GM12878 (cell line): Measurements from ENCODE around the gene CLEC5A. TPM values are rescaled to one million over a fixed set of nuclear protein-coding genes. Genes with fewer than 3 reads are reported as not detected.

Experiments used
- ATAC-seq: fragments of 200-7000 bp; cut with Tn5 transposase; 3 replicates; pipeline ENCODE4 v1.9.1; 2020; ENCODE audit warnings: mild to moderate bottlenecking, moderate library complexity
- BruUV-seq: library from RNA; stranded (reverse); fragments of 400-500 nt; replicated peaks from 2 replicates; lab custom pipeline; 2021; lab: Mats Ljungman, UMichigan
- CTCF ChIA-PET: fragments of 300-600 bp; sonication (Branson Sonifier 250); formaldehyde crosslinking; extraction: SDS; loops from one replicate; lab custom pipeline; 2021; ENCODE audit warnings: inconsistent platforms; lab: Yijun Ruan, JAX
- POLR2A ChIA-PET: fragments of 350-600 bp; formaldehyde crosslinking; extraction: SDS; loops from one replicate; lab custom pipeline; 2021; ENCODE audit warnings: inconsistent platforms; lab: Charles Lee
- RAD21 ChIA-PET: fragments of 300-600 bp; sonication (Branson Sonifier 250); formaldehyde crosslinking; loops from one replicate; lab custom pipeline; 2023; ENCODE audit warnings: antibody characterized with exemption; ENCODE audit not compliant: unreplicated experiment; lab: Charles Lee
- SMC1A ChIA-PET: fragments of 300-600 bp; sonication (Branson Sonifier 250); formaldehyde crosslinking; loops from one replicate; lab custom pipeline; 2023; ENCODE audit not compliant: unreplicated experiment, uncharacterized antibody; lab: Charles Lee
- DNase-seq: peaks from one replicate; pipeline ENCODE4 v3.0.0-alpha.2; 2011; ENCODE audit warnings: low read depth, low spot score
- FAIRE-seq: peaks from 3 replicates; lab custom pipeline; 2011; peaks lifted over from hg19 to GRCh38; lab: Jason Lieb, UNC
- H2AFZ ChIP-seq: 2 replicates; pipeline ENCODE4 v1.6.0; 2011; ENCODE audit warnings: low read depth, low read length, control low read depth; ENCODE audit not compliant: control insufficient read depth
- H3K27ac ChIP-seq: 2 replicates; pipeline ENCODE4 v1.5.1; 2011; ENCODE audit warnings: control low read depth; ENCODE audit not compliant: control insufficient read depth, insufficient read depth
- H3K27me3 ChIP-seq, 2 experiments: replicated peaks in 1 of 2; 2 replicates each; pipeline versions ENCODE4 v1.6.0 to v1.6.1; 2011; ENCODE audit warnings: low read length in 1 of 2; ENCODE audit not compliant: control insufficient read depth in 2 of 2, insufficient read depth in 2 of 2
- H3K36me3 ChIP-seq, 2 experiments: 2 replicates each; pipeline ENCODE4 v1.5.1; 2011; ENCODE audit warnings: low read length in 1 of 2; ENCODE audit not compliant: control insufficient read depth in 2 of 2, insufficient read depth in 2 of 2
- H3K4me1 ChIP-seq: 2 replicates; pipeline ENCODE4 v1.6.1; 2011; ENCODE audit warnings: mild to moderate bottlenecking, low read length, moderate library complexity, mixed read lengths; ENCODE audit not compliant: control insufficient read depth, insufficient read depth
- H3K4me2 ChIP-seq: 2 replicates; pipeline ENCODE4 v1.6.0; 2011; ENCODE audit warnings: control low read depth; ENCODE audit not compliant: control insufficient read depth, insufficient read depth
- H3K4me3 ChIP-seq: fragments of 200-600 bp; sonication (generic); 2 replicates; pipeline ENCODE4 v1.5.1; 2016
- H3K79me2 ChIP-seq: 2 replicates; pipeline ENCODE4 v1.6.0; 2011; ENCODE audit warnings: low read length; ENCODE audit not compliant: control insufficient read depth, insufficient read depth
- H3K9ac ChIP-seq: 2 replicates; pipeline ENCODE4 v1.8.0; 2011; ENCODE audit warnings: low read length, control low read depth, mixed read lengths; ENCODE audit not compliant: control insufficient read depth, insufficient read depth
- H3K9me3 ChIP-seq: replicated peaks from 3 replicates; pipeline ENCODE4 v1.5.1; 2011; ENCODE audit warnings: mild to moderate bottlenecking, low read length; ENCODE audit not compliant: control insufficient read depth, insufficient read depth
- H4K20me1 ChIP-seq: 2 replicates; pipeline ENCODE4 v1.6.0; 2011; ENCODE audit not compliant: control insufficient read depth, insufficient read depth
- ASH2L ChIP-seq: fragments of 300-600, 200-600 bp; sonication (generic); IDR thresholded peaks from 2 replicates; pipeline ENCODE4 v1.6.1; 2017; ENCODE audit warnings: low read depth, mild to moderate bottlenecking, borderline replicate concordance
- BCL11A ChIP-seq: IDR thresholded peaks from 2 replicates; pipeline ENCODE4 v1.6.1; 2011; ENCODE audit warnings: low read depth, low read length
- BRCA1 ChIP-seq: IDR thresholded peaks from 2 replicates; pipeline ENCODE4 v1.6.1; 2011; ENCODE audit warnings: low read depth, low read length, improper control_type of control experiment
- CREB1 ChIP-seq: IDR thresholded peaks from 2 replicates; pipeline ENCODE4 v1.6.1; 2012; ENCODE audit warnings: low read depth, mild to moderate bottlenecking, inconsistent platforms
- IKZF1 ChIP-seq: fragments of 450-650 bp; conservative IDR thresholded peaks from 2 replicates; pipeline ENCODE4 v1.6.1; 2017; ENCODE audit warnings: antibody characterized with exemption, mild to moderate bottlenecking
- JUNB ChIP-seq: IDR thresholded peaks from 2 replicates; pipeline ENCODE4 v1.6.1; 2016; ENCODE audit warnings: antibody characterized with exemption, mild to moderate bottlenecking
- NFXL1 ChIP-seq: fragments of 450-650 bp; IDR thresholded peaks from 2 replicates; pipeline ENCODE4 v1.6.1; 2017; ENCODE audit warnings: antibody characterized with exemption, mild to moderate bottlenecking, borderline replicate concordance
- PML ChIP-seq: IDR thresholded peaks from 2 replicates; pipeline ENCODE4 v1.6.1; 2012; ENCODE audit warnings: low read length, inconsistent platforms
- SIN3A ChIP-seq: IDR thresholded peaks from 2 replicates; pipeline ENCODE4 v1.6.1; 2012; ENCODE audit warnings: low read depth, low read length, improper control_type of control experiment
- SREBF2 ChIP-seq: IDR thresholded peaks from 2 replicates; pipeline ENCODE4 v1.6.1; 2012; ENCODE audit warnings: mild to moderate bottlenecking, low read length
- SRF ChIP-seq, 2 experiments: IDR thresholded peaks; 2 replicates each; pipeline ENCODE4 v1.6.1; 2011; ENCODE audit warnings: low read depth in 2 of 2, low read length in 2 of 2, mild to moderate bottlenecking in 1 of 2, moderate library complexity in 1 of 2
- SUPT20H ChIP-seq: IDR thresholded peaks from 2 replicates; pipeline ENCODE4 v1.6.1; 2011; ENCODE audit warnings: low read depth, mild to moderate bottlenecking, low read length, moderate library complexity, borderline replicate concordance; ENCODE audit not compliant: control insufficient read depth
- TBL1XR1 ChIP-seq: IDR thresholded peaks from 2 replicates; pipeline ENCODE4 v1.6.1; 2012; ENCODE audit warnings: low read depth, low read length, improper control_type of control experiment
- TCF3 ChIP-seq: IDR thresholded peaks from 2 replicates; pipeline ENCODE4 v1.6.1; 2012; ENCODE audit warnings: low read depth, mild to moderate bottlenecking, low read length, borderline replicate concordance; ENCODE audit not compliant: insufficient read depth
- YBX1 ChIP-seq: fragments of 450-650 bp; IDR thresholded peaks from 2 replicates; pipeline ENCODE4 v1.6.1; 2016; ENCODE audit warnings: antibody characterized with exemption
- ZSCAN29 ChIP-seq: fragments of 450-650 bp; IDR thresholded peaks from 2 replicates; pipeline ENCODE4 v1.6.1; 2017; ENCODE audit warnings: mild to moderate bottlenecking, moderate library complexity
- WGBS: methylation state at CpG from one replicate; pipeline ENCODE4 v1.1.6; 2016; ENCODE audit warnings: low lambda C conversion rate; ENCODE audit not compliant: insufficient replicate concordance, insufficient coverage; ENCODE audit errors: missing lambda C conversion rate; 5-methylcytosine and 5-hydroxymethylcytosine counted together
- in situ Hi-C: fragments of 300-500 bp; cut with MboI; formaldehyde crosslinking; loops from 9 replicates; pipeline ENCODE4 v1.14.3; 2018; ENCODE audit warnings: mixed read lengths
- intact Hi-C: fragments of 100-400 bp; cut with micrococcal nuclease; formaldehyde crosslinking; loops from one replicate; pipeline ENCODE4 v1.14.2; 2022; ENCODE audit not compliant: unreplicated experiment
- polyA plus RNA-seq, 11 experiments: library from polyadenylated mRNA; depleted of rRNA in 4 of 11; unstranded in 6 of 11; stranded (reverse) in 5 of 11; fragments of >200 nt; fragmentation: Nextera tagmentation in 4 of 11; fragmentation: Illumina TruSeq in 1 of 11; extraction: Ambion mirVana in 4 of 11; extraction: Trizol in 1 of 11; gene quantifications; 1 replicate in 1 of 11; 2 replicates in 10 of 11; pipeline versions ENCODE4 v1.2.1 to v1.2.3, GENCODE V29; 2011 to 2016; ENCODE audit warnings: inconsistent platforms in 2 of 11, missing spikeins in 2 of 11, low read depth in 1 of 11
- total RNA-seq, 4 experiments: library from RNA; depleted of rRNA in 3 of 4; stranded (reverse); fragments of >200 nt in 3 of 4; fragmentation: Illumina TruSeq in 1 of 4; extraction: Trizol in 1 of 4; gene quantifications; 2 replicates each; pipeline versions ENCODE4 v1.2.1 to v1.2.3, GENCODE V29; 2013 to 2021
- TF ChIP-seq, protein P1 (sequence below): fragments of 450-650 bp; IDR thresholded peaks from 2 replicates; pipeline ENCODE4 v1.6.1; 2016; ENCODE audit warnings: mild to moderate bottlenecking
- TF ChIP-seq, protein P2 (sequence below): IDR thresholded peaks from 2 replicates; pipeline ENCODE4 v1.6.1; 2012; ENCODE audit warnings: low read depth, low read length, improper control_type of control experiment

CLEC5A gene
- total and polyA plus RNA-seq, 10 of the 15 experiments (the other 5 are each of a cell fraction or from before 2014, with no cell fraction given): not detected

DNA sequence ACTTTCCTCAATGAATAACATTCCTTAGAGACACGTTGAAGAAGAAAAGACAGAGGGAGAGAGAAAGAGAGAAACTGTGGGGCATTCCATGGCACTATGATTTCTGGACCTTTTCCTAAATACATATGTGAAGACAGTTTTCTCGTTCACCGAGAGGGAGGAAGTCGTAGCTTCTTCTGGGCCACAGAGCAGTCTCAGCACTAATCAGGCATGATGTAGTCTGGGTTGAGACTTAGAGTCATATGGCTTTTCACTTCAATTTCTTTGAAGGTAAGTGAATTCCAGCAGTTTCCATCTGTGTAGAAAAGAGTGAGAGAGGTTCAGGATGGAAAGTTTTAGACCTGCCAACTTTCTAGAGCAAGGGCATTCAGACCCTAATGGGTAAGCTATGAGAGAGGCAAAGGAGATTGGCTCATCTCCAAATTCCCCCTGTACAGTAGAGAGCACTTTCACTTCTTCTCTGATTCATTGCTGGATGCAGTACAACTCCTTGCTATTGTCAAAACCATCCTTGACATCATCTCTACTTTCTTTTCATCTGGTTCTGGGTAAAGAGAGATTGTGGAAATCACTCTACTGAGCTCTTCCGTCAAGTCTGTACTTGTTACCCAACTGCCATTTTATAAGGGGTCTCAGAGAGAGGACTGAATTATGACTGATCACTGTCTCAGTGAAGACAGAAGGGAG is 62.1 kb downstream of the CLEC5A start (continued):
- 0 out of 2 replicates have a peak, but pooled peaks have one; percentile 15 for TF ChIP-seq IKZF1
- no peak for TF ChIP-seq SUPT20H
- TF ChIP-seq, protein P1, sequence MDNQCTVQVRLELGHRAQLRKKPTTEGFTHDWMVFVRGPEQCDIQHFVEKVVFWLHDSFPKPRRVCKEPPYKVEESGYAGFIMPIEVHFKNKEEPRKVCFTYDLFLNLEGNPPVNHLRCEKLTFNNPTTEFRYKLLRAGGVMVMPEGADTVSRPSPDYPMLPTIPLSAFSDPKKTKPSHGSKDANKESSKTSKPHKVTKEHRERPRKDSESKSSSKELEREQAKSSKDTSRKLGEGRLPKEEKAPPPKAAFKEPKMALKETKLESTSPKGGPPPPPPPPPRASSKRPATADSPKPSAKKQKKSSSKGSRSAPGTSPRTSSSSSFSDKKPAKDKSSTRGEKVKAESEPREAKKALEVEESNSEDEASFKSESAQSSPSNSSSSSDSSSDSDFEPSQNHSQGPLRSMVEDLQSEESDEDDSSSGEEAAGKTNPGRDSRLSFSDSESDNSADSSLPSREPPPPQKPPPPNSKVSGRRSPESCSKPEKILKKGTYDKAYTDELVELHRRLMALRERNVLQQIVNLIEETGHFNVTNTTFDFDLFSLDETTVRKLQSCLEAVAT: no peak
- TF ChIP-seq NFXL1: no peak
- TF ChIP-seq PML: peak; percentile 37; the same call in 1 of the 2 replicates
- TF ChIP-seq SIN3A: no peak
- TF ChIP-seq ASH2L: no peak

DNA sequence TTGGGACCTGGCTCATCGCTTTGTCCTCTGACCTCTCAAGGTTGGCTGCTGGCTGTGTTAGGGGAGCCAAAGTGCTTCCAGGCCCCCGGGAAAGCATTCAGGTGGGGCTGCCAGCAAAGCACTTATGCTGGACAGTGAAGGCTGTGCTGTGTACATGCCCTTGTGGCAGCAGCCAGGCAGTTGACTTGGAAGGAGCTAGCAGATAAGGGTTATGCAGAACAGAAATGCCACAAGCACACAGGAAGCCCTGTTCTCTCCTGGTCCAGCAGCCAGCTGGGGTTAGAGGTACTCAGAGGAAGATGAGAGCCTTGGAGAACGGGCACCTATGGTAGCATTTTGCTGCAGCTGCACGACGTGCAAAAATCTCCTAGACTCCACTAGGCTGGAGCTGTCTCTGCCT is 65.8 kb downstream of the CLEC5A start:
- intact Hi-C loops (no loop called here), in situ Hi-C loops (no loop called here)
- Histone ChIP-seq H3K4me3 (no peak overlapping the region), H3K9ac (no peak overlapping the region), H3K79me2 (no peaks in the 10 kb centered on the region), H3K4me2 (no peak overlapping the region), H3K36me3 (no peaks in the 10 kb centered on the region), H3K9me3 (no peaks in the 10 kb centered on the region), H3K27ac (no peak overlapping the region), H3K4me1 (no peaks in the 10 kb centered on the region), H4K20me1 (no peaks in the 10 kb centered on the region), H3K27me3 (no peaks in the 10 kb centered on the region; a peak in 1 of 4 replicates), H2AFZ (no peak overlapping the region)
- BruUV-seq: no TSS peak
- WGBS: 34% methylated on average over 5 of the region's 5 CpGs
- CTCF ChIA-PET: no interaction called here
- RAD21 ChIA-PET: no interaction called here
- POLR2A ChIA-PET: no interaction called here
- ATAC-seq: no peak
- no peak for FAIRE-seq
- TF ChIP-seq JUNB (no peak), ZSCAN29 (no peak), CREB1 (no peak), YBX1 (no peak), TBL1XR1 (no peak), TCF3 (no peak), BCL11A (no peak), SRF (IDR thresholded peaks at IDR 0.05; ENCODE audit: low read depth in 2 of 2, low read length in 2 of 2) (no peak), NFXL1 (no peak), BRCA1 (no peak), ASH2L (no peak), SREBF2 (no peak)
- TF ChIP-seq, protein P2, sequence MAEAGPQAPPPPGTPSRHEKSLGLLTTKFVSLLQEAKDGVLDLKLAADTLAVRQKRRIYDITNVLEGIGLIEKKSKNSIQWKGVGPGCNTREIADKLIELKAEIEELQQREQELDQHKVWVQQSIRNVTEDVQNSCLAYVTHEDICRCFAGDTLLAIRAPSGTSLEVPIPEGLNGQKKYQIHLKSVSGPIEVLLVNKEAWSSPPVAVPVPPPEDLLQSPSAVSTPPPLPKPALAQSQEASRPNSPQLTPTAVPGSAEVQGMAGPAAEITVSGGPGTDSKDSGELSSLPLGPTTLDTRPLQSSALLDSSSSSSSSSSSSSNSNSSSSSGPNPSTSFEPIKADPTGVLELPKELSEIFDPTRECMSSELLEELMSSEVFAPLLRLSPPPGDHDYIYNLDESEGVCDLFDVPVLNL: no peak
- DNase-seq: no peak
- SMC1A ChIA-PET: no interaction called here
